Measurements from ENCODE around the gene HSD17B14. TPM values are rescaled to one million over a fixed set of nuclear protein-coding genes. Genes with fewer than 3 reads are reported as not detected.
A peak's percentile ranks its signal among the peaks of the same experiment; 100 is the strongest.

HSD17B14 gene
- total and polyA plus RNA-seq, 2 of the 8 experiments (the other 6 are each of a cell fraction or from before 2014, with no cell fraction given): 8.4 to 25.5 TPM

- Histone ChIP-seq H4K8ac (ENCODE audit: extremely low read depth, insufficient read depth, low read length) (peak overlapping the region; percentile 53; the same call in 1 of the 2 replicates), H4K91ac (replicated peaks; ENCODE audit: insufficient read length, low read length) (no peak overlapping the region), H4K5ac (ENCODE audit: insufficient read length, low read depth, low read length) (no peak overlapping the region), H2BK12ac (ENCODE audit: low read depth, low read length) (peak overlapping the region; percentile 45; the same call in 1 of the 2 replicates), H3K27ac (ENCODE audit: low read depth, low read length) (0 out of 2 replicates have a peak overlapping the region, but pooled peaks have one; percentile 5), H3K4me1 (replicated peaks in 1 of 4; ENCODE audit: control insufficient read depth in 3 of 4, insufficient read depth in 4 of 4, low read length in 3 of 4) (peaks cover 0 to 6% (median 0%) of the 10 kb centered on the region in 4 experiments; a peak in 1 of 7 replicates), H3K79me2 (ENCODE audit: control insufficient read depth in 1 of 2, insufficient read depth in 2 of 2, low read length in 2 of 2) (no peaks in the 10 kb centered on the region), H2BK120ac (replicated peaks; ENCODE audit: low read depth, low read length) (no peak overlapping the region), H3K79me1 (ENCODE audit: low read depth, low read length) (no peaks in the 10 kb centered on the region), H3K23me2 (ENCODE audit: low read depth, low read length) (no peaks in the 10 kb centered on the region), H4K20me1 (replicated peaks in 1 of 2; ENCODE audit: control insufficient read depth in 1 of 2, insufficient read depth in 2 of 2, low read length in 2 of 2) (no peaks in the 10 kb centered on the region), H2BK20ac (ENCODE audit: low read length) (0 out of 2 replicates have a peak overlapping the region, but pooled peaks have one; percentile 74), H3K4me2 (ENCODE audit: insufficient read depth in 1 of 2, low read depth in 2 of 2, low read length in 2 of 2) (no peak overlapping the region), H2BK15ac (ENCODE audit: low read length) (no peak overlapping the region), H3K9me3 (ENCODE audit: insufficient read depth in 2 of 2, low read depth in 1 of 2, low read length in 1 of 2) (no peaks in the 10 kb centered on the region), H3K56ac (replicated peaks; ENCODE audit: insufficient read length, low read depth, low read length) (no peak overlapping the region), H2AFZ (ENCODE audit: low read length) (peak overlapping the region; percentile 58; the same call in 1 of the 2 replicates), H3K18ac (ENCODE audit: extremely low read depth, low read length) (no peak overlapping the region), H3K4me3 (ENCODE audit: extremely low read depth in 1 of 4, insufficient read depth in 2 of 4, low read depth in 3 of 4, low read length in 4 of 4) (no peak overlapping the region), H2AK5ac (ENCODE audit: low read depth, low read length) (no peak overlapping the region), H3K14ac (ENCODE audit: insufficient read length) (no peak overlapping the region), H3K23ac (ENCODE audit: insufficient read length) (no peak overlapping the region), H3K36me3 (ENCODE audit: control insufficient read depth in 2 of 4, insufficient read depth in 4 of 4, low read length in 3 of 4) (no peaks in the 10 kb centered on the region; a peak in 1 of 8 replicates), H3K4ac (replicated peaks; ENCODE audit: insufficient read length, low read depth, low read length) (no peak overlapping the region), H2BK5ac (ENCODE audit: low read depth, low read length) (no peak overlapping the region), H3K27me3 (replicated peaks in 1 of 4; ENCODE audit: control insufficient read depth in 3 of 4, extremely low read depth in 1 of 4, insufficient read depth in 3 of 4, low read length in 3 of 4) (no peaks in the 10 kb centered on the region), H3K9ac (replicated peaks in 1 of 4; ENCODE audit: extremely low read depth in 1 of 4, low read depth in 3 of 4, low read length in 3 of 4) (no peak overlapping the region)
- POLR2A ChIA-PET (ENCODE audit: partially characterized antibody): interaction anchor here (0.9 to 8.3 kb wide), 12 partner anchors 8 to 263 kb away, joined by 3 to 115 read pairs (median 4); partner anchors contain the start of genes FTL, GYS1, NUCB1 and PPP1R15A
- peak; percentile 33 to 83 for DNase-seq (ENCODE audit: low read depth in 1 of 2, low spot score in 2 of 2)
- 77% methylated on average over 30 of the region's 30 CpGs; no CpG with 5 or more reads in 1 of the 2 experiments for WGBS, 2 experiments (ENCODE audit: extremely low coverage in 1 of 2, insufficient coverage in 1 of 2, insufficient read length in 1 of 2, insufficient replicate concordance in 2 of 2, low coverage in 1 of 2, low lambda C conversion rate in 2 of 2, missing lambda C conversion rate in 1 of 2)
- CTCF ChIA-PET (ENCODE audit: partially characterized antibody): interaction anchor here (0.8 to 1.9 kb wide), 5 partner anchors 9 to 89 kb away, joined by 3 to 9 read pairs (median 4); no protein-coding TSS in a partner anchor
- FAIRE-seq: peak; percentile 50
- TF ChIP-seq CHD1 (IDR thresholded peaks at IDR 0.05; ENCODE audit: low read depth, low read length) (no peak), BRCA1 (IDR thresholded peaks at IDR 0.05; ENCODE audit: low read depth, low read length) (no peak), ASH2L (IDR thresholded peaks at IDR 0.05; ENCODE audit: low read length) (peak; percentile 62), HDAC2 (IDR thresholded peaks at IDR 0.05; ENCODE audit: borderline replicate concordance in 1 of 2, low read depth in 2 of 2, low read length in 2 of 2) (peak in 1 of 2 experiments; percentile 48; a peak in 1 of 4 replicates), TAF1 (IDR thresholded peaks at IDR 0.05; ENCODE audit: low read depth, low read length) (0 out of 2 replicates have a peak, but pooled peaks have one; percentile 34), SP4 (IDR thresholded peaks at IDR 0.05; ENCODE audit: low read length) (no peak), BCL11A (IDR thresholded peaks at IDR 0.05; ENCODE audit: low read depth in 2 of 2, low read length in 2 of 2) (no peak), GABPA (IDR thresholded peaks at IDR 0.05; ENCODE audit: borderline replicate concordance, insufficient read depth, low read length) (no peak), CEBPB (IDR thresholded peaks at IDR 0.05; ENCODE audit: low read depth, low read length) (no peak), KDM1A (IDR thresholded peaks at IDR 0.05; ENCODE audit: borderline replicate concordance, low read length) (peak; percentile 57; the same call in 1 of the 2 replicates), TAF7 (optimal IDR thresholded peaks at IDR 0.05; ENCODE audit: borderline replicate concordance, low read depth, low read length) (no peak)
Measured at GRCh38 chr19:48881741-48882657, 45.7 kb upstream of the HSD17B14 start.

All from H1 (cell line).